Nephron progenitor cell (in vitro differentiated cells): ENCODE measurements around the gene NBAS.
A peak's percentile ranks its signal among the peaks of the same experiment; 100 is the strongest.

Experiments used
- DNase-seq: peaks from one replicate; pipeline ENCODE4 v3.0.0; 2021
- H3K27ac Mint-ChIP-seq: 2 replicates; pipeline ENCODE4 v1.8.0; 2021; ENCODE audit warnings: mild to moderate bottlenecking, moderate library complexity, mixed read lengths
- H3K27me3 Mint-ChIP-seq: 2 replicates; pipeline ENCODE4 v1.8.0; 2021; ENCODE audit warnings: mild to moderate bottlenecking, low read depth, mixed read lengths; ENCODE audit not compliant: poor library complexity
- H3K36me3 Mint-ChIP-seq: 2 replicates; pipeline ENCODE4 v1.8.0; 2021; ENCODE audit warnings: low read depth, mixed read lengths
- H3K4me1 Mint-ChIP-seq: 2 replicates; pipeline ENCODE4 v1.8.0; 2021; ENCODE audit warnings: mixed read lengths
- H3K4me3 Mint-ChIP-seq: 2 replicates; pipeline ENCODE4 v1.8.0; 2021; ENCODE audit warnings: mild to moderate bottlenecking, moderate library complexity, mixed read lengths
- H3K9me3 Mint-ChIP-seq: 2 replicates; pipeline ENCODE4 v1.8.0; 2021; ENCODE audit warnings: mild to moderate bottlenecking, moderate library complexity, mixed read lengths
- CTCF ChIP-seq: fragments of 200-600 bp; sonication (generic); IDR thresholded peaks from 2 replicates; pipeline ENCODE4 v1.5.0; 2021; ENCODE audit warnings: antibody characterized with exemption

The NBAS gene

GRCh38 chr2:15432642-15433256, 128.4 kb downstream of the NBAS start:
- no peak for DNase-seq

GRCh38 chr2:15429032-15429431, 132.1 kb downstream of the NBAS start:
- H3K36me3 Mint-ChIP-seq: peaks cover 3% of the 10 kb centered on the region
- no peaks in the 10 kb centered on the region for H3K27me3 Mint-ChIP-seq
- peaks cover 29% of the 10 kb centered on the region for H3K4me1 Mint-ChIP-seq
- no peak for TF ChIP-seq CTCF
- no peak for DNase-seq
- H3K27ac Mint-ChIP-seq: no peak overlapping the region
- no peak overlapping the region for H3K4me3 Mint-ChIP-seq
- H3K9me3 Mint-ChIP-seq: no peaks in the 10 kb centered on the region

More at GRCh38 chr2:15432642-15433256, 128.4 kb downstream of the NBAS start:
- Mint-ChIP-seq H3K4me3 (no peak overlapping the region), H3K4me1 (peaks cover 13% of the 10 kb centered on the region), H3K27ac (no peak overlapping the region), H3K9me3 (no peaks in the 10 kb centered on the region), H3K36me3 (peaks cover 9% of the 10 kb centered on the region), H3K27me3 (no peaks in the 10 kb centered on the region)
- no peak for TF ChIP-seq CTCF

DNA sequence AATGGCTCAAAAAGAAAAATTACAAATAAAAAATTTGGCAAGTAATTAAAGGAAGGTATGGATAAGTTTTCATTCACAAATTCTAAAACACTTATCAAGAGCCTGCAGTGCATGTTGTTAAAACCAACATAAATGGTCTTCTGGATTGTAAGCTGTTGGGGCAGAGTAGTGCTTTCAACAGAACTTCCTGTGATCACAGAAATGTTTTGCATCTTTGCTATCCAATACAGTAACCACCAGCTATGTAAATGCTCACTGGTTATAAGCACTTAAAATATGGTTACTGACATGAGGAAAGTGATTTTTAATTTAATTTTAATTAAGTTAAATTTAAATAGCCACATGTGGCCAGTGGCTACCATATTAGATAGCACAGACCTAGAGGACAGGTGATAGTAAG, 133.1 kb downstream of the NBAS start:
- H3K27me3 Mint-ChIP-seq: no peaks in the 10 kb centered on the region
- peaks cover 23% of the 10 kb centered on the region for H3K4me1 Mint-ChIP-seq
- no peak overlapping the region for H3K27ac Mint-ChIP-seq
- no peaks in the 10 kb centered on the region for H3K9me3 Mint-ChIP-seq
- H3K36me3 Mint-ChIP-seq: peaks cover 9% of the 10 kb centered on the region
- no peak for DNase-seq
- no peak for TF ChIP-seq CTCF
- H3K4me3 Mint-ChIP-seq: no peak overlapping the region

- peak overlapping the region; percentile 44 for H3K27ac Mint-ChIP-seq
- peaks cover 23% of the 10 kb centered on the region for H3K4me1 Mint-ChIP-seq
- H3K4me3 Mint-ChIP-seq: no peak overlapping the region
- no peaks in the 10 kb centered on the region for H3K27me3 Mint-ChIP-seq
- no peaks in the 10 kb centered on the region for H3K9me3 Mint-ChIP-seq
- peaks cover 15% of the 10 kb centered on the region for H3K36me3 Mint-ChIP-seq
- no peak for TF ChIP-seq CTCF
- DNase-seq: no peak
These were observed 134.5 kb downstream of the NBAS start for GRCh38 chr2:15426606-15427005.

DNA sequence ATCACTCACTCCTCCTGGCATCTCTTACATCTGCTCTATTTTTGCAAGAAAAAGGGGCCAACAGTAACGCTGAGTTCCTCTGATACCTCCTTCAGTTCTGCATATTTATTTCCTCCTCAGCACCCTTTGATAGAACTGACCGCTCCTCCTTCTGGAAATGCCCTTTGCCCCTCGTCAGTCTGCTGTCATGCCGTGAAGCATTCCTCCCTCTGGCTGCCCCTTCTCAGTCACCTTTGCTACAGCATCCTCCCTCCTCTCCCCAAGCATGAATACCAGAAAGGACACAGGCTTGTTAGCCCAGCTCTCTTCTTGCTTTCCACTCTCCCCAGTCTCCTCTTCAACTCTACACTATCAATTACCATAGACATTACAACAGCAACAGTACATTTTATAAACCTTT, 135.4 kb downstream of the NBAS start:
- peak; percentile 33 for DNase-seq
- Mint-ChIP-seq H3K27me3 (no peaks in the 10 kb centered on the region), H3K36me3 (peaks cover 15% of the 10 kb centered on the region), H3K4me3 (peak overlapping the region; percentile 19), H3K4me1 (peaks cover 24% of the 10 kb centered on the region), H3K9me3 (no peaks in the 10 kb centered on the region), H3K27ac (peak overlapping the region; percentile 40)
- no peak for TF ChIP-seq CTCF

GRCh38 chr2:15421753-15422152, 139.4 kb downstream of the NBAS start:
- no peak for TF ChIP-seq CTCF
- no peaks in the 10 kb centered on the region for H3K9me3 Mint-ChIP-seq
- no peaks in the 10 kb centered on the region for H3K27me3 Mint-ChIP-seq
- H3K4me3 Mint-ChIP-seq: no peak overlapping the region
- H3K36me3 Mint-ChIP-seq: peaks cover 25% of the 10 kb centered on the region
- peaks cover 37% of the 10 kb centered on the region for H3K4me1 Mint-ChIP-seq
- no peak overlapping the region for H3K27ac Mint-ChIP-seq
- no peak for DNase-seq
